Activated CD4-positive, alpha-beta T cell treated with anti-CD3 and anti-CD28 coated beads, Interleukin-2, Interleukin-4, amounts not matched to agents 100 ng/mL and 50 ng/mL, durations not matched to agents 16 hours and 8 hours (primary cell): ENCODE measurements around the gene ASXL3.

Experiments
- DNase-seq: peaks from one replicate; pipeline ENCODE4 v3.0.0-alpha.2; 2020; ENCODE audit warnings: low spot score

The ASXL3 gene

DNA sequence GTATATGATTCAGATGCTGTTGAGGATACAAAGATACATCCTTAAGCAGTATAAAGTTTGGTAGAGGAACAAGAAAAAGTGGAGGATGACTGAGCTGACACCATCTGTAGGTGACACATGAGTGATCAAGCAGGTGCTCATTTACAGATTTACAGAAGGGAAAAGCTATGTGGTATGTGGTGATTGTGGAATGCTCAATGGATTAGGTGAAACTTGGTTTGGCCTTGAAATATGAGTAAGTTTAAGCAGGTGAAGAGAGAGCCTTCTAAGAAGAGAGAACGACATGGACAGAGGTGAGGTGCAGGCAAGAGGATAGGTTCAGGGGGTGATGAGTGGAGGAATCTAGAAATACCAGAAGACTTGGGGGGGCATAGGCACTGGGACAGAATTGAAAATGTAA, 5.9 kb downstream of the ASXL3 start:
- DNase-seq: no peak

DNA sequence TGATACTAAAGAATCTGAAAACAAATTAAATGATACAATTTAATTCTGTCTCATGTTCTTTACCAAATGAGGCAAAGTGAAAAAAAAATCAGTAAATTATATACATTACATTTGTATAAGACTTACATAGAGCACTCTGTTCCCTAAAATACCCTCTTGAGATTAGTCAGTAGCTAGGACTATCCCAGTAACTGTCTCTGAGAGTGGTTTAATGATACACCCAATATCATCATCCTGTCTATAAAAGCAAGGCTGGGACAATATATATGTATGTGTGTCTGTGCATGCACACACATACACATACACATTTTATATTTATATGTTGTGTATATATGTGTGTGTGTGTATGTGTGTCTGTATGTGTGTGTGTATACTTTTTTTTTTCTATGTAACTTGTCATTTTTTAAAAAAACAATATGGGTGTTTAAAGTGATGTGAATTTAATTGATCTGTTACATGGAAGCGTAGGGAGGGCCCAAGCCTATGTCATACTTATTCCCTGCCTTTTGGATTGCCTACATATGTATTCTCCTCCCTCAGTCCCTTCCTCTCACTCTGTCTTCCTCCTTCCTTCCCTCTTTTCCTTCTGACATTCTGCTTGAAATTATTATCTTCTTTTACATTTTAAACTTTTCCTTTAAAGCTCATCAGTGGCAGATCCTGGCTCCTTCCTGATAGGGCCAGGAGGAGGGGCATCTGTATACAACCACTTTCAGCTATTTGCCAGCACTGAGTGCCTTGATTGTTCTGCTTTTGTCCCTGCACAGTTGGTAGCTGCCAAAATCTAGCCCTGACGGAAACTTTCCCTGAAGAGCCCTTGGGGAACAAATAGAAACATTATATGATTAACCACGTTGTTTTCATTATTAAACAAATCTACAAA, 6.8 kb downstream of the ASXL3 start:
- DNase-seq: no peak

- no peak for DNase-seq
Observed at GRCh38 chr18:33585431-33585775, 7.4 kb downstream of the ASXL3 start.

DNA sequence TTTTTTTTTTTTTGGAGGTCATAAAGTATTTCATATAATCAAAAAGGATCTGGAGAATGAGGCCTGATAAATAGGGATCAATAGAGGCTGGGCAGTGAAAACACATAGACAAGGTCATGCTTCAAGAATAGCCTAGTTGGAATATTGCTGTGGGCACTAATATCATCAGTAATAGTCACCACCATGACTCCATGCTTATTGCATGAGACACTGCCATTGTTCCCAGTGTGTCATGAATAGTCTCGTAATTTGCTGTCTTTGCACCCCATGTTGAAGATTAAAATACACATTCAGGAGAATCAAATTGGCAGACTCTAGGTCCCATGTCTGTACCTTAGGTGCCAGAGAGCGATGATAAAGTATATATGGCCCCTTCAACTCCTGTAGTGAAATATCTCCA, 10.3 kb downstream of the ASXL3 start:
- DNase-seq: no peak

DNA sequence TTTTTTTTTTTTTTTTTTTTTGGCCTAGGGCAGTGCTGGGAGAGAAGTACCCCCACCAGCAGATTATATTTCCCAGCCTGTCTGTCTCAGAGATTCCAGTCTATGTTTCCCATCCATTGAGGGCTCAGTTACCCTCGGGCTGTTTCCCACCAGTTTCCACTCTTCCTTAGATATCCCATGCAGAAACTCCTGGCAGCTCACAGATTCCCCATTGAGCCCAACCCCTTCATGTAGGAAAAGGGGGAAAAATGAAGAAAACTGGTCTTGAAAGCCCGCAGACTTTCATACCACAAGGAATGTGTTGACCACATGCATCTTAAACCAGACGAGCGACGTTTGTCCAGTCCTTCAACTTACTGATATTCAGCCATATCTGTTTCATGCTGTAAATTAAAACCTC, 15.2 kb downstream of the ASXL3 start:
- DNase-seq: no peak

DNA sequence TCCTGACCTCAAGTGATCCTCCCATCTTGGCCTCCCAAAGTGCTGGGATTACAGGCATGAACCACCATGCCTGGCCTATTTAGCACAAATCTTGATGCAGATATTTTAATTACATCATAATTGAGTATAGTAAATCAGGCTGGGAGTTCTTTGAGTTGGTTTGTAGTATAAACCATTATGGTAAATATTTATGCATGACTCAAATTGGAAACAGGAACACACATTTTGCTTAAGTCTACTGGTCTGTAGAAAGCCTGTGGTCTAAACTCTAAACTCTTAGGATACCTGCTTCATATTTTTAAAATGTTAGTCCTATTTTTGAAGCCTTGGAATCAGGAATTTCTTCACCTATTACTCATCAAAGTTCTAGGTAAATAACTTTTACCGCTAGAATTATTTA, 16.8 kb downstream of the ASXL3 start:
- no peak for DNase-seq

- DNase-seq: no peak
Observed at GRCh38 chr18:33596178-33596854, 18.3 kb downstream of the ASXL3 start.

- no peak for DNase-seq
Observed at GRCh38 chr18:33600846-33601245, 22.8 kb downstream of the ASXL3 start.

DNA sequence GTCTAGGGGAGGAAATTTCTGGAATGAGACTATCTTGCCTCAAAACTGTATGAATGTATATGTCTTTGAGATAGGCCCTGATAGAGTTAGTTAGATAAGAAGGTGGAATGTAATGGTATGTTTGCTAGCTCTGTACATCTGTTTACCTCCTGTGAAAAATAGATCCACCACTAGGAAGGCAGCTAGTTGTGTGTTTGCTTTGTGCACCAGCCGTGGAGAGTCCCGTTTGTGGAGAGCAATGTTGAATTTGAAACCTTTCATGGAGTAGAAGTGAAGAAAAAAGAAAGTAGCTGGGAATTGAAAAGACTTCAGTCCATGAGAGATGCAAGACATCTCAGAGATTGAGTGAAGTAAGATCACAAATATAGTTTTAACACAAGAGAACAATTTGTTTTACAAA, 25.4 kb downstream of the ASXL3 start:
- DNase-seq: no peak

GRCh38 chr18:33605250-33605649, 27.2 kb downstream of the ASXL3 start:
- DNase-seq: no peak

DNA sequence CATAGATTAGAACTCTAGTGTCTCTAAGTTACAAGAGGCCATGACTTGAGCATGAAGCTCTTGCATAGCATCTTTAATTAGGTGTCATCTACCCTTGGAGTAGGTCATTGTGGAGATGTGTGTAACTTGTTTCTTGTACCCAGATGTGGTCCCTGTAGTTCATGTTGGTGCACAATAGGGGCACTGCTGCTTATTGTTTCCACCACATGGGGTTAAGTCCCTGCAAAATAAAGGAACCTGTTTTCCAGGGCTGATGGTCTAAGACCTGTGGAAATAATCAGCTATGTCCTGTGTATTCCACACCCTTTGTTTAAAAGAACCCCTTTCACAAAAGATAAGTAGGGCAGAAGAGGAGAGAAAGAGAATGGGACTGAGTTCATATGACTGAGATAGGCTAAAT, 28.6 kb downstream of the ASXL3 start:
- no peak for DNase-seq

DNA sequence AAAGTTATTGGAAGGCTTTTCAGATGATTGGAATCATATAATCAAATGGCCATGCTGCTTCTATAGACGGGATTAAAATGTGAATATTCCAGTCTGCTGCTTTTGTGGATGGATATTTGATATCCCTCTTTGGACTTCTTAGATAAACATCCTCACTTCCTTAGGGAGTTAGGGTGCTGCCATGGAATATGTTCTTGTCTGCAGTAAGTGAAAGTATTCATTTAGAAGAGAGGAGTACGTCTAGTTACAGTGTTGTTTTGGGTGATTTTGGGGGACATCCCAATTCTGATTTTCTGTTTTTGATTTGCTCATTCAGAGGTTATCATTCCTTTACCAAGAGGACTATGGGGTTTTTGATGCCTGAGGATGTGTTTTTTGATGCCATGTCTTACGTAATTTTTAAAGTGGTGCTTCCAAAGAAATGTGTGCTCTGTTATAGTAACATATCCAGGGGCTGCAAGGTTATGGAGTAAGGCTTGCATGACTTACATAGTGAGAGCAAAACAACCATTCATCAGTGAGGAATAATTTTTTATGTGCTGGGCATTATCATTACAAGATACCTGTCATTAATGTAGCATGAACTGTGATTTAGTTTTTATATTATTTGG, 33.6 kb downstream of the ASXL3 start:
- no peak for DNase-seq

DNA sequence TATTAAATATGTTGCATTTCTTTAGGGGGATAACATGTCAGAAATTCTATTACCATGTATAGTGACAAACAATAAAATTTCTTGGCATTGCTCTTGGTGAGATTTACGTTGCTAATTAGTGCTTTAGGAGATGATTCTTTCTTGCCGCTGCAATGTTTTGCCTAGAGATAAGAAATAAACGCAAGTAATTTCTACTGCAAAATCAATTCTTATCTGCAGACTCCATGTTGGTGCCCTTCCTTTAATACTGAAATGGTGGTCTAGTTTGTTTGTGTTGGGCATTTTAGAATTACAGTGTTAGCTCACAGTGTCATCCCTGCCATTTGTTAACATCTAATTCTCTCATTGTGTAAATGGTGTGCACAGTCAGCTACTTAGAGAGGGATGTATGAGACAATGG, 34.6 kb downstream of the ASXL3 start:
- no peak for DNase-seq

DNA sequence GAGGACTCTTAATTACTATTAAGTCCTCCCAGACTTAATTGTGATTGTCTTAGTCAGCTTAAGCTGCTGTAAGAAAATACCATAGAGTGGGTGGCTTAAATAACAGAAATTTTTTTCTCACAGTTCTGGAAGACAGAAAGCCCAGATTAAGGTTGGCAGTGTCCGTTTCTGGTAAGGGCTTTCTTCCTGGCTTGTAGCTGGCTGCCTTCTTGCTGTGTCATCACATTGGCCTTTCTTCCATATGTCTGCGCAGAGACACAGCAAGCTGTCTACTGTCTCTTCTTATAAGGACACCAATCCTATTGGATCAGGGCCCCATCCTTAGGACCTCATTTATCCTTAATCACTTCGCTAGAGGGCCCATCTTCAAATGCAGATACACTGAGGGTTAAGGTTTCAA, 38.5 kb downstream of the ASXL3 start:
- DNase-seq: no peak

DNA sequence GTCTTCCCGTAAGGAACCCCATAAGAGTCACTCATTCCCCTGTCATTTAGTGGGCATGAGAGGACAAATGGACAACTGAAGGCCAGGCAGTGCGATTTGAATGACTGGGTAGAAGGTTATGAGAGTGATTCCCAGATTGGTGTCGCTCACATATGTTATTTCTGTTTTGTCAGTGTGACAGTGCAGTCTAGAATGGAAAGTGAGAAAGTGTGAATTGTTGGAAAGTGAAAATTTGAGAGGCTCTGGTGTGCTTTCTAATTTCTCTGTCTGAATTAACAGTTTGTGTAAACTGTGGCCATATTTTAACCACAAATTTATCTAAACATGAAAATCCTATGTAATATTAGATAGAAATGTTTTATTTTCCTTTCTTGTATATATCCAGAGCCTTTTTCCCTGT, 49.1 kb downstream of the ASXL3 start:
- DNase-seq: no peak

GRCh38 chr18:33630476-33630875, 52.5 kb downstream of the ASXL3 start:
- DNase-seq: no peak

GRCh38 chr18:33641141-33641540, 63.1 kb downstream of the ASXL3 start:
- DNase-seq: no peak

- DNase-seq: no peak
Observed at GRCh38 chr18:33644494-33644893, 66.5 kb downstream of the ASXL3 start.

DNA sequence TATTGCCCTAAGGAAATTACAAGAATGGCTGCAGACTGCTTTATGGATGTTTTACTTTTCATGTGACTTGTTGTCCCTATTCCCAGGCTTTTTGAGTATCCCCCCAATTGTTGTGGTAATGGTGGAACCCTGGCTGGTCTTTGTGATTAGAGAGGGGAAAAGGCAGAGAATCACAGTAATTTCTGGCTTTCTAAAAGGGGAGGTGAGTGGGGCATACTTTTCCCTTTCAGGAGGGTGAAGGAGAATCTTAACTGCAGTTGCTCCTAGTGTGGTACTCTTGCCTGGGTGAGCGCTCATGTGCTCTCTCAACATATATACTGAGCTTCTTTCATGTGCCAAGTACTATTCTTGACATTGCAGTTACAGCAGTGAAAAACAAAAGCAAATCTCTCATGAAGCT, 69.3 kb downstream of the ASXL3 start:
- no peak for DNase-seq

DNA sequence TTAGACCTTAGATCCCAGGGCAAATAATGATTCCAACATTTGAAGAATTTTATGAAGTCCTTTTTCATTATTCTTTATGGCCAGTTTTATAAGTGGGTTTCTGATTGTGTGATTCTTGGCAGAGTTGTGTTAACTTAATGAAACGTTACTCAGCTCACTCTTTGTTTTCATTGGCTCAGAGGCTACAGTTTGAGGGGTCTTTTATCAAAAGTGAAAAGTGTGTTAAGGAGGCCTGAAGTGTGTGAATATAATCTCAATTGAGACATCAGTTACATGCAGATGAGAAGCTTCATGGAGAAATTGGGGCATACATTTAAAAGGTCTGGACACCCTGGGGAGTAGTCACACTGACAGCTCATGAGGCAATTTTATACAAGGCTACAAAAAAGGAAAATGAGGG, 74.6 kb downstream of the ASXL3 start:
- DNase-seq: no peak

DNA sequence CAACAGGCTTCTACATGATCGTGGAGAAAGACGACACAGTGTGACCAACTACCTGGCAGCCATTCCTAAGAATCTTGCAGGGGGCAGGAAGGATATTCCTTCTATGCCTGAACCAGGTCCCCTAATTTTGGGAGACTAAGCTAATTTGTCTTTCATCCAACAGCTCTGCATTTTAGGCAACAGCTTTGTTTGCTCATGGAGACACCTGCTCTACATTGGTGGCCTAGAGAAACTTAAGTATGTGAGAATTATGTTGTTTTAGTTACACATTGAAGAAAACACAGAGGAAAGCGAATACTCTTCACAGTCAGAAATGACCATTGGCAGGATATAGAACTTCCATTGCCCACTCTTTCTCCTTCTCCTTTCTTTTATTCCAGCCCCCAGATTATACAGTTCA, 75.2 kb downstream of the ASXL3 start:
- DNase-seq: no peak

- DNase-seq: no peak
Observed at GRCh38 chr18:33656889-33657448, 79.0 kb downstream of the ASXL3 start.

DNA sequence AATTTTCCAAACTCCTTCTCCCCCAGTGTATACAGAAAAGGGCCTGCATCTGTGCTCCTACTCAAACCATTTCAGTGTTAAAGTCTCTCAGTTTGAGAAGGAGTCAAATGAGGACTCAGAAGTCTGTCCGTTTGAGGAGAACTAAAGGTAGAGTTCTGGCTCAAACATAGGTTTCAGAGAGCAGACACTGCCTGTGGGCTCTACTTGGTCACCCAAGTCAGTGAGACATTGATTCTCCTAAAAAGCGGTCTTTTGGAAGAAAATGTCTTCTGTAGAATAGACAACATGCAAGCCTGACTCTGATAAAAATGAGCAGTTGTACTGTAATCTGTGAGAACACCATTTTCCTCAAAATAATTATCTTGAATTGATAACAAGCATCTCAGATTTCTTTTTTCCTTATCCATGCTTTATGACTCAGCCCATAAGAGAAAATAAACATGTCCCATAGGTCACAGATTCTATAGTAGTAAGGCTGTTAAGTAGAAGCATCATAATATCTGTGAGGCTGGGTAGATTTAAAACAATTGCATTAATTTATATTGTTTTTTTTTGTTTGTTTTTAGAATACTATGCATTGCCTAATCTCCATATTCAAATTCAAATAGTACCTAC, 82.8 kb downstream of the ASXL3 start:
- DNase-seq: no peak
